Retinal pigment epithelial cell (primary cell): Measurements from ENCODE around the gene SLX9.

Experiments used
- DNase-seq: peaks from one replicate; pipeline ENCODE4 v3.0.0-alpha.2; 2010; ENCODE audit warnings: low read depth
- H3K4me3 ChIP-seq: 2 replicates; pipeline ENCODE4 v1.5.1; 2011; ENCODE audit warnings: mild to moderate bottlenecking, low read length, control low read depth, moderate library complexity
- TF ChIP-seq, protein P1 (sequence below): conservative IDR thresholded peaks from 2 replicates; pipeline ENCODE4 v1.5.1; 2011; ENCODE audit warnings: low read depth, low read length, control low read depth, inconsistent platforms

The SLX9 gene

DNA sequence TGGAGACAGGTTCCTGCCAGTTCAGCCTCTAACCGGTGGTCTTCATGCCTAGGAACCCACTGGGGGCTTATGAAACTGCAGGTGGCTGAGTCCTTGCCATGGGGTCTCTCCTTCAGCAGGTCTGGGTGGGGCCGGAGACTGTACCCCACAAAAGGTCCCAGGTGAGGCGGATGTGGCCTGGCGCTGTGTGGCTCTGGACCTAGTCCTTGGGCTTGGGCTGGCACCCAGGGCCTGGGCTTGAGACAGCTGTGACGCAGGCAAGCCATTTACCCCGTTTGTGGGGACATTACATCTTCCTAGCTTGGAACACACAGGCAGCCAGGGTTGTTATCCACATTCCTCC lies 5.9 kb upstream of the SLX9 start:
- no peak overlapping the region for H3K4me3 ChIP-seq
- TF ChIP-seq, protein P1, sequence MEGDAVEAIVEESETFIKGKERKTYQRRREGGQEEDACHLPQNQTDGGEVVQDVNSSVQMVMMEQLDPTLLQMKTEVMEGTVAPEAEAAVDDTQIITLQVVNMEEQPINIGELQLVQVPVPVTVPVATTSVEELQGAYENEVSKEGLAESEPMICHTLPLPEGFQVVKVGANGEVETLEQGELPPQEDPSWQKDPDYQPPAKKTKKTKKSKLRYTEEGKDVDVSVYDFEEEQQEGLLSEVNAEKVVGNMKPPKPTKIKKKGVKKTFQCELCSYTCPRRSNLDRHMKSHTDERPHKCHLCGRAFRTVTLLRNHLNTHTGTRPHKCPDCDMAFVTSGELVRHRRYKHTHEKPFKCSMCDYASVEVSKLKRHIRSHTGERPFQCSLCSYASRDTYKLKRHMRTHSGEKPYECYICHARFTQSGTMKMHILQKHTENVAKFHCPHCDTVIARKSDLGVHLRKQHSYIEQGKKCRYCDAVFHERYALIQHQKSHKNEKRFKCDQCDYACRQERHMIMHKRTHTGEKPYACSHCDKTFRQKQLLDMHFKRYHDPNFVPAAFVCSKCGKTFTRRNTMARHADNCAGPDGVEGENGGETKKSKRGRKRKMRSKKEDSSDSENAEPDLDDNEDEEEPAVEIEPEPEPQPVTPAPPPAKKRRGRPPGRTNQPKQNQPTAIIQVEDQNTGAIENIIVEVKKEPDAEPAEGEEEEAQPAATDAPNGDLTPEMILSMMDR, result no peak
- no peak for DNase-seq

DNA sequence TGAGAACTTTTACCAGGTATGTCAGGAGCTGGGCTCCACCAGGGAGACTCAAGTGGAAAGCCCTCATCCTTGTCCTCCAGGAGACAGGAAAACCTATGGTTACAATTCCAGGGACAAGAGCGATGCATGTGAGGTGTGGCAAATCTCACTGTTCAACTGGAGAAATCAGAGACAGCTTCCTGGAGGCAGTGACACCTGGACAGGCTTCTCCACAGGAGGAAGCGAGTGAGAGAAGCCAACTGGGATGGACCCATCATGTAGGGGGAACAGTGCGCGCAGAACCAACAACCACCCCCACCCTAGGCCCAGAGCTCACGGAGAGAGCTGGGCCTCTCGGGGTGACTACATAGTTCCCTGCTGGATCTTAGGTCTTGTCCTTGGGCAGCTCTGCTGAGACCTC lies 5.6 kb upstream of the SLX9 start:
- no peak for DNase-seq
- no peak overlapping the region for H3K4me3 ChIP-seq
- TF ChIP-seq, protein P1, result no peak

DNA sequence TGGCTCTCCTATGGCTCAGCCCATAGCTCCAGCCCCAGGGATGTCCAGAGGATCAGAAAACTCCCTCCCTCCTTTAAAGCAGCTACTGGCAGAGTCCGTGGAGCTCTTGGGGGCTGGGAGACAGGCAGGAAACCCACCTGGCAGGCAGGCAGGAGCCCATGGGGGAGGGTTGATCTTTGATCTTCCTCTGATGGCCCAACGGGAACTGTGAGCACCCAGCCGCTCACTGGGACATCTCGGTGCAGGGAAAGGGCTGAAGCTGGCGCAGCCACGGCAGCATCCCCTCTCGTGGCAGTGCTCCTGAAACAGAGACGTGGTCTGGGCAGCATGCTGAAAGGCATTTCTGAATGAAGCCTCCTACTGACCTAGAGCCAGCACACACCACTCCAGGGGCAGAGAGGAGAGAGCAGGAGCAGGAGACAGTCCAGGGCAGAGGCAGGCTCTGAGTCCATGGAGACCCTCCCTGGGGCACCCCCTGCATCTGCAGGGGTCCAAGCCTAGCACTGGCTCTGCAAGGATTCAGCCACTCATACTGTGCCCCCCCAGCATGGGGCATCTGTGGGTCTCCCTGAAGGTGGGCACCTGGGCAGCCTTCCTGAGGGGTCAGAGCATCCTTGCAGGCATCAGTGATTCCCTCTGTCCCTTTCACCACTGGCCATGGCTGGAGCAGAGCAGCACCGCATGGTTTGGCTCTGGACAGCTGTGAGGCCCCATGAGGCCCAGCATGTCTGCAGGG lies 4.9 kb upstream of the SLX9 start:
- TF ChIP-seq, protein P1, result no peak
- H3K4me3 ChIP-seq, result no peak overlapping the region
- no peak for DNase-seq

DNA sequence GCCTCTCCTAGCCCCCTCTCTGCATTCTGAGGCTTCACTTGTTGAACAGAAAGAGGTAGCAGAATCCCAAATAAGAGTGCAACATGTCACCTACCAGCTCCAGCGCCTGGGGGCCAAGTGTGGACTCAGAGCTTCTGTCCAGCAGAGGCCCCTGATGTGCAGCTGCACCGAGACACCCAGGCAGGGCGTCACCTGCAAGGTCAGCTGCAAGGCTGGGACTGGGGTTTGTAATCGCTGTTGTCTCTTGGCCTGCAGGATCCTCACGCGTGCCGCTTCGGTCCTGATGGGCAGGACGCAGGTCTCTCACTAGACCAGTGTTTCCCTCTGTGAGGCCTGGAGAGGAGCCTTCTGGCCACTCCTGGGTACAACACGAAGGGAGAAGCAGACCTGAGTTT lies 4.3 kb upstream of the SLX9 start:
- TF ChIP-seq, protein P1, result no peak
- no peak overlapping the region for H3K4me3 ChIP-seq
- no peak for DNase-seq

DNA sequence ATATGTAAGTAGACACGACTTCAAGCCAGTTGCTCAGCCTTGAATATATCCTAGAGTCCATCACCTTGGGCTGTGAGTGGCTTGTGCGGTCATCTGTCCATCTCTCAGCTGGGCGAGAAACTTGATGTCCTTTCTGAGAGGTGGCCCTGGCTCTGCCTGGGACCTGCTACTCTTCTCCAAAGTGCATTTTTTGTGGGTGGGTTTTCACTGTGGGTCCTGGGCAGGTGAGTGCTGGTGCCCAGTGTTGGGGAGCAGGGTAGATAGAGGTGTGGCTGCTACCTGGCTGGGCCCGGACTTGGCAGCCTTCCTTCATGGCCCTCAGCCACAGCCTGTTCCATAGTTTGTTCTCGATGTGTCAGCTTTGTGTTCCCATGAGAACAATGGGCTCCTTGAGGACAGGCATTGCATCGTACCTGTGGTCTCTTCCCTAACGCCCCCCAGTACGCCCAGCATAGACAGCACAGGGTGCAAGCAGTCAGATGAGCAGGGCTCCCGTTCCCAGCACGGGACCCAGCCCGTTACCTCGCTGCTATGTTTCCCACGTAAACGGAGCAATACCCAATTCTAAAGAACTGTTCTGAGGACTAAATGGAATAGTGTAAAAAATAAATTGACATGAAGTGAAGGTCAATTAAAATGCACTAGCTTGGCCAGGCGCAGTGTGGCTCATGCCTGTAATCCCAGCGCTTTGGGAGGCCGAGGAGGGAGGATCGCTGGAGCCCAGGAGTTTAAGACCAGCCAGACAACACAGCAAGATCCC lies 877 bp upstream of the SLX9 start:
- H3K4me3 ChIP-seq, result peak overlapping the region; percentile 72
- no peak for DNase-seq
- TF ChIP-seq, protein P1, result no peak

DNA sequence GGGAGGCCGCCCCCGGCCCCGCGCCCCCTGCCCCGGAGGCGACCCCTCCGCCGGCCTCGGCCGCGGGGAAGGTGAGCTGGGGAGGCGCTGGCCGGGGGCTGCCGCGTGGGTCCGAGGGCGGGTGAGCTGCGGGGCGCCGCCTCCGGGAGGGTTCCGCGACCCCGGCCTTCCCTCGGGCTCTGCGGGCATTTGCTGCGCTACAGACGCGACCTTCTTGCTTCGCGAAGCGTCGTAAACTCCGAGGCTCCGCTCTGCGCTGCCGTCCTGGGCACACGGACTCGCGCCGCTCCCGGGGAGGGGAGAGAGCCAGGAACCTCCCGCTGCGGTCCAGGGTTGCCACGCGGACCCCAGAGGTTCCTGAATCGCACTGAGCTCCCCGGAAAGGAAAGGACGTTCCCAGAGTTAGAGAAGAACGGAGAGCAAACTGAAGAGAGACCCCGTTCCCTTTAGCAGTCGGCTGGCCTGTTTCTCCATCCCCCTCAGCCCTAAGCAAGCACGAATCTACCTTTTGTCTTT lies 345 bp downstream of the SLX9 start:
- TF ChIP-seq, protein P1, result no peak
- no peak for DNase-seq
- H3K4me3 ChIP-seq, result peak overlapping the region; percentile 72
